Measurements from ENCODE around the gene SORL1. TPM values are rescaled to one million over a fixed set of nuclear protein-coding genes. Genes with fewer than 3 reads are reported as not detected.

SORL1 gene
- total and polyA plus RNA-seq, 2 of the 13 experiments (the other 11 are each of a cell fraction or from before 2014, with no cell fraction given), result 21.3 to 148 TPM

- TF ChIP-seq IRX3 (CRISPR knock-in tag; IDR thresholded peaks at IDR 0.05; ENCODE audit: borderline replicate concordance, low read depth) (no peak), ZNF484 (CRISPR knock-in tag; IDR thresholded peaks at IDR 0.05; ENCODE audit: borderline replicate concordance, low read depth) (no peak), ZNF569 (CRISPR knock-in tag; IDR thresholded peaks at IDR 0.05; ENCODE audit: borderline replicate concordance) (no peak), GATAD1 (CRISPR knock-in tag; IDR thresholded peaks at IDR 0.05) (0 out of 2 replicates have a peak, but pooled peaks have one; percentile 31), ZNF331 (CRISPR knock-in tag; IDR thresholded peaks at IDR 0.05) (peak; percentile 77), FOXK1 (CRISPR knock-in tag; IDR thresholded peaks at IDR 0.05; ENCODE audit: borderline replicate concordance, low read depth) (peak; percentile 82; the same call in 1 of the 2 replicates), GATAD2A (CRISPR knock-in tag; IDR thresholded peaks at IDR 0.05) (peak; percentile 99), RFX3 (CRISPR knock-in tag; IDR thresholded peaks at IDR 0.05) (peak; percentile 49; the same call in 1 of the 2 replicates), GABPA (IDR thresholded peaks at IDR 0.05; ENCODE audit: low read depth, low read length) (no peak), GABPA (CRISPR knock-in tag; IDR thresholded peaks at IDR 0.05; ENCODE audit: low read depth) (peak; percentile 51; the same call in 1 of the 2 replicates), MTF2 (CRISPR knock-in tag; IDR thresholded peaks at IDR 0.05; ENCODE audit: borderline replicate concordance) (no peak), PAXIP1 (CRISPR knock-in tag; conservative IDR thresholded peaks at IDR 0.05) (peak; percentile 95), ARID3A (IDR thresholded peaks at IDR 0.05; ENCODE audit: low read depth, low read length) (peak; percentile 90), FOXJ3 (CRISPR knock-in tag; IDR thresholded peaks at IDR 0.05; ENCODE audit: borderline replicate concordance) (peak; percentile 95), HOXA9 (CRISPR knock-in tag; IDR thresholded peaks at IDR 0.05; ENCODE audit: borderline replicate concordance) (no peak), CAMTA2 (CRISPR knock-in tag; IDR thresholded peaks at IDR 0.05; ENCODE audit: borderline replicate concordance) (no peak), REPIN1 (CRISPR knock-in tag; IDR thresholded peaks at IDR 0.05; ENCODE audit: borderline replicate concordance, low read depth) (peak; percentile 36; the same call in 1 of the 2 replicates), NCOA2 (CRISPR knock-in tag; IDR thresholded peaks at IDR 0.05) (peak; percentile 95), ZNF710 (CRISPR knock-in tag; IDR thresholded peaks at IDR 0.05; ENCODE audit: borderline replicate concordance) (peak; percentile 71; the same call in 1 of the 2 replicates), ZNF276 (CRISPR knock-in tag; IDR thresholded peaks at IDR 0.05; ENCODE audit: low read depth) (no peak)
Measured at GRCh38 chr11:121564948-121565684, 113.0 kb downstream of the SORL1 start (continued).

Measured in HepG2 (cell line).